NCI-H1417 treated with DMSO at 0.1 percent for 48 hours (cell line): ENCODE data around the gene G2E3.
A peak's percentile ranks its signal among the peaks of the same experiment; 100 is the strongest.
"Not testable (repeated sequence)": the region's sequence is repeated elsewhere in the genome, so short reads cannot be mapped to it uniquely, and the experiment has no call there.

Source experiments
- DNase-seq: peaks from one replicate; lab custom pipeline; 2025; lab: John Stamatoyannopoulos, UW

The G2E3 gene

DNA sequence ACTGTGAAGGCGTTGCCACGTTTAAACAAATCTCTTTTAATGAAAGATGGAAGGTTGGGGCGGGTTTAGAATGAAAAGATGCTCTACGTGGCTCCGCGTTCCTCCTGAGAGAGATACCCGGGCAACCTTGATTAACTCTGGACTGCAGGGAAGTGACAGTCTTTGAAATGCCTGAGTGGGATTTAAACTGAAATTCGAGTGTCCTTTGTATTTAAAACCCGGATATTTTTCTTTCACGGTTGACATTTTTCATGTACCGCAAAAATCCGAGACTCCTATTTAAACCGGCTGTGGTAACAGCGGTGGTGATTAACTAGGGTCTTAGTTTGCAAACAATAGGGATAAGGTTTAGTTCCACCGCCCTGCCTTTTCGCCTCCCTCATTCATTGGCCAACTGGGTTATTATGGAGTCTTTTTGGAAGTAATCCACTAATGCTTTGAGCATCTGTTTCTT is 707 bp downstream of the G2E3 start:
- DNase-seq, result peak; percentile 7

DNA sequence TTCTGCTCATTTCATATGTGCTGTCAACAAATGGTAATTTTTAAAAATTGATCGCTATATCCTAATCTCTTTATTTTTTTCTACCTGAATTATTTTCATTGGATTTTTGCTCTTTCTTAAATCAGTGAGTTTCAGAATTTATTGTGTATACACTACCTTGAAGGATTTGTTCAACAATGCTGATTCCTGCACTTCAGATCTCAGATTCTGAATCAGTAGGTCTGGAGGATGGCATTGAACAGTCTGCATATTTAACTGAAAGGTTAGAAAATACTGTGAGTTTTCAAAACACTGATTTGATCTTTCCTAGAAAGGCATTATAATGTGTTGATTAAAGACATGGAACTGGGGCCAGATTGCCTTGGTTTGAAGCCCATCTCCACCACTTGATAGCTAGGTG is 1.6 kb downstream of the G2E3 start:
- no peak for DNase-seq

GRCh38 chr14:30564235-30564867 is 5.4 kb downstream of the G2E3 start:
- DNase-seq, result no peak

- no peak for DNase-seq
These were observed 5.9 kb downstream of the G2E3 start for GRCh38 chr14:30564868-30565248.

DNA sequence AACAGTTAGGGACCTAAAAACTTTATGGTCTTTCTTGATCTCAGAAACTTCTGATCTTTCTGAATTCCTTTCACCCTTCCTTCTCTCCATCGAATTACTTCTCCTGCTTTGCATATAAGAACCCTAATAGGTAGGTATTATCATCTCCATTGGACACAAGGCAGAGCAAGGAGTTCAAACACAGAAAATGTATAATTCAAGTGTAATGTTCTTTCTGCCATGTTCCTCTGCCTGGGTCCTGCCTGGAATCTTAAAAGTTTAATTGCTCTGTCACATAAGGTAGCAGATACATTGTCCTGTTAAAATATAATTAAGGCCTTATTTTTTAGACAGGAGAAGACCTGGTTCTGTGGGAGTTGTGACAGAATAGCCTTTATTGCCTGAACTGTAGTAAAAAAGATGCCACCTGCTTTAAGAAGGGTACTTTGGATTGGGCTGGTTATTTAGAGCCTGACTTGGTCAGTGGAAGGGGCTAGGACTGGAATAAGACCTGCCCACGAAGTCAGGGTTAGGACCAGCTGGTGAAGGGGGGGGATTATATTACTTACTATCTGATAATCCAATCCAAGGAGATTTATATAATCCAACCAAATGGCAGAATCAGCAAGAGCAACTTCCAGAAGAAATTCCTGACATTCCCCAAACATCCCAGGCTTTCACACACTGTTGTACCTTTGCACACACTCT is 10.4 kb downstream of the G2E3 start:
- DNase-seq, result no peak

DNA sequence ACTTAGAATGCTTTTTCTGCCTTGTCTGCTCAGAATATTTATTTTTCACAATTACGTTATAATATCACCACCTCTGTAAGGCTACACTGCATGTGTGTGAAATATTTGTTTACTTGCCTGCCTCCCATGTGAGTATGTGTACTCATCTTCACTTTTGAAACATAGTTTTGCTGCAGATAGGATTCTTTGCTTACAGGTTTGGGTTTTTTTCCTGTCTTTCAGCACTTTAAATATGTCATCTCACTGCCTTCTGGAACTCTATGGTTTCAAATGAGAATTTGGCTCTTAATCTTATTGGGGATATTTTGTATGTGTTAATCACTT is 10.9 kb downstream of the G2E3 start:
- DNase-seq, result no peak

DNA sequence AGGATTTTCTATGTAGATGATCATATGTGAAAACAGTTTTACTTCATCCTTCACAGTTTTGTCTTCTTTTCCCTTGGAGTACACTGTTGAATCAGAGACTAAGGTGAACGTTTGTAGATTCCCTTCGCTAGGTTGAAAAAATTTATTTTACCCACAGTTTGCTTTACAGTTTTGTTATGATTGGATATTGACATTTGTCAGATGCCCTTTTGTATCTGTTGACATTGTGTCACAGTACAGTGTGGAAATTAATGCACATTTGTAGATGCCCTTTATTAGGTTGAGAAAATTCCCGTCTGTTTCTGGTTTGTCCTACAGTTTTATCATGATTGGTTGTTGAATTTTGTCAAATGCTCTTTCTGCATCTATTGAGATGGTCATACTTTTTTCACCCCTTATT is 13.3 kb downstream of the G2E3 start:
- DNase-seq, result no peak

GRCh38 chr14:30572771-30573170 is 13.8 kb downstream of the G2E3 start:
- no peak for DNase-seq

DNA sequence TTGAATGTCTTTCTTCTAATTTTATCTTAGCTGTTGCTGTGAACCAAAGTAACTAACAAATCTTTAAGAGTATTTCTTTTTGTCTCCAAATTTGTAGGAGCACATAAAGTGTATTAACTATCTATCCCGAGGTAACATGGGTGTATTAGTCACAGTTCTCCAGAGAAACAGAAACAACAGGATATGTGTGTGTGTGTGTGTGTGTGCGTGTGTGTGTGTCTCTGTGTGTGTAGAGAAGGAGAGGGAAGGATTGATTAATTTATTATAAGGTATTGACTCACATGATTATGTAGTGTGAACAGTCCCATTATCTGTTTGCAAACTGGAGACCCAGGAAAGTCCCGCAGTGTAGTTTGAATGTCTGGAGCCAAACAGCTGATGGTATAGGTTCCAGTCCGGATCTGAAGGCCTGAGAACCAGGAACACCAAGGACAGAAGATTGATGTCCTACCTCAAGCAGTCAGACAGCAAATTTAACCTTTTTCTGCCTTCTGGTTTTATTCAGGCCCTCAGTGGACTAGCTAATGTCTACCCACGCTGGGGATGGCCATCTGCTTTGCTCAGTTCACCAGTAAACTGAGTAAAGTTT is 14.4 kb downstream of the G2E3 start:
- DNase-seq, result no peak

DNA sequence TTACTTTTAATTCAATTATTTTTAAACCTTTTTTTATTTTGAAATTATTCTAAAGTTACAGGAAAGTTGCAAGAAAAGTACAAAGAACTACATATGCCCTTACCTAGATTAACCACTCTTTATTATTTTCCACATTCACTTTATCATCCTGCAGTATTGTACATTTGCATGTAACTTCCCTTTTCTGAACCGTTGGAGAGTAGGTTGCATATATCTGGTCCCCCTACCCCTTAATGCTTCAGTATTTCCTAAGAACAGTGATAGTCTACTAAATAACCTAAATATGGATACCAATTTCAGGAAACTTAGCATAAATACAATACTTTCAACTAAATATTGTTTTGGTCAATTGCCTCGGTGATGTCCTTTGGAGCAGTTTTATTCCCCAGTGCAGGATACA is 15.0 kb downstream of the G2E3 start:
- no peak for DNase-seq

GRCh38 chr14:30574777-30575176 is 15.8 kb downstream of the G2E3 start:
- DNase-seq, result not testable (repeated sequence)

GRCh38 chr14:30576333-30576732 is 17.4 kb downstream of the G2E3 start:
- DNase-seq, result not testable (repeated sequence)

GRCh38 chr14:30580616-30581282 is 21.8 kb downstream of the G2E3 start:
- no peak for DNase-seq

GRCh38 chr14:30581283-30581625 is 22.3 kb downstream of the G2E3 start:
- DNase-seq, result no peak

DNA sequence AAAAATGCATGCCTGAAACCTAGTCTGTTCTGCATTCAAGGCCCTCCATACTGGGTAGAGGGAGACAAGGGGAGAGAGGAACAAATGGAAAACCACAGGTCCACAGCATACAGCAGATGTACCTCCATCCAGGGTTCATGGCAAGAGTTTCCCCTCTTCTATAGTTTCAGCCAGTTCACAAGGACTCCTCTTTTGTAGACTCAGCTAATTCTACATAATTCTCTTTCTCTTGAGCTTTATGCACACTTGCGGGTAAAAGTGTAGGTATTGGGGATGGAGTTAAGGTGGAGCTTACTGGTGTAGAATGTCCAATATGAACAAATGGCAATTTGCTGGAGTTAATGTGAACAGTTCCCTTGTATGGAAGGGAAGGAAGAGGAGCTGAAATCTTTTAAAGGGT is 23.4 kb downstream of the G2E3 start:
- no peak for DNase-seq

DNA sequence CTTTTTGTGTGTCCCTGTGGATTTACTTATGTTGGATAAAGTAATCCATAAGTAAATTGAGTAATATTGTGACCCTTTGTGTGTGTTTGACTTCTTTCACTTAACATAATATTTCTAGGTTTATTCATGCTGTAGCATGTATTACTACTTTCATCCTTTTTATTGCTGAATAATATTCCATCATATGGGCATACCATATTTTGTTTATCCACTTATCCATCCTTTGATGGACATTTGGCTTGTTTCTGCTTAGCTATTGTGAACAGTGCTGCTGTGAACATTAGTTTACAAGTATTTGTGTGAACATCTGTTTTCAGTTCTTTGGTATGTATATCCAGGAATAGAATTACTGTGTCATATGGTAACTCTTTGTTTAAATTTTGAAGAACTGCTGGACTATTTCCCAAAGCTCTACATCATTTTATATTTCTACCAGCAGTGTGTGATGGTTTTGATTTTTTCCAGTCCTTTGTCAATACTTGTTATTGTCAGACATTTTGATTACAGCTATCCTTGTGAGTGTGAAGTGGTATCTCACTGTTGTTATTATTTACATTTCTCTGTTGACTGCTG is 25.2 kb downstream of the G2E3 start:
- no peak for DNase-seq

DNA sequence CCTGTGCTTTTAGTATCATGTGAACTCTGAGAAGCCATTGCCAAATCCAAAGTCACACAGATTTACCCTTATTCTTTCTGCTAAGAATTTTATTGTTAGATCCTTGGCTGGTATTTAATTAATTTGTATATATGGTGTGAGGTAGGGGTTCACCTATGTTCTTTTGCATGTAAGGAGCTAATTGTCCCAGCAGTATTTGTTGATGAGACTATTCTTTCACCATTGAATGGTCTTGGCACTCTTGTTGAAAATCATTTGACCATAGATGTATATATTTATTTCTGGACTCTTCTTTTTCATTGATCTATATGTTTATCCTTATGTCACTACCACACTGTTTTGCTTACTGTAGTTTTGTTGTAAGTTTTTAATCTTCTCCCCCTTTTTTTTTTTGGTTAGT is 26.2 kb downstream of the G2E3 start:
- DNase-seq, result no peak

DNA sequence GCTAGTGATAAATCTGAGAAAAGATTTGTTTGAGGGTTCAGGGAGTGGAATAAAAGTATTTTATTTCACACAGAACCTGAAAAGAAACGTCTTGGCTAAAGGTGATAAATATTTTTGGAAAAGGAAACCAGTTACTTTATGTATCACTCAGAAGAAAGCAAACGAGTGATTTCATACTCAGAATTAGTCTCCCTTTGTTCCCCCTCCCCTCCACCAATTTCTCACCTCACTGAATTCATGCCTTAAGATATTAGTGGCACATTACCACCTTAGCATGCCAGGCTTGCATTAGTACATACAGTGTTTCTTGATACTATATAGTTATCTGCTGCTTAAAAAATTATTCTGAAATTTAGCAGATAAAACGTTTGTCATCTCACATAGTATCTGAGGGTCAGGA is 28.2 kb downstream of the G2E3 start:
- no peak for DNase-seq

GRCh38 chr14:30588873-30589272 is 29.9 kb downstream of the G2E3 start:
- no peak for DNase-seq

- DNase-seq, result no peak
These were observed 38.0 kb downstream of the G2E3 start for GRCh38 chr14:30596935-30597334.

DNA sequence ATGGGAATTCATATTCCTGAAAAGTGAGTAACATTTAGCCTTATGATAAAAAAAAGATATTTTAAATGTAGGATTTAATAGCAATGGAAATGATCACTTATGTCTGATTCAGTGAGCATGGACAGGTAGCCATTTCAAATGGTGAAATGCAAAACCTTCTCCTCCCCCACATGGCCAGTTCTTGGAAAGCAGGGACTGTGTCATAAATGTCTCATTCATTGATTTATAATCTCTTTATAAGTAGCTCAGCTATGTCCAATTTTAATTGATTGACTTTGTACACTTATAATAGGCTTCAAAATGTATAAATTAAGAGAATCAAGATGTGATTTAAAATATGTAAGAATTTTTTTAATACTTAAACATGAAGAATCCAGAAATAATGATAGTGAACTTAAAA is 38.5 kb downstream of the G2E3 start:
- no peak for DNase-seq

DNA sequence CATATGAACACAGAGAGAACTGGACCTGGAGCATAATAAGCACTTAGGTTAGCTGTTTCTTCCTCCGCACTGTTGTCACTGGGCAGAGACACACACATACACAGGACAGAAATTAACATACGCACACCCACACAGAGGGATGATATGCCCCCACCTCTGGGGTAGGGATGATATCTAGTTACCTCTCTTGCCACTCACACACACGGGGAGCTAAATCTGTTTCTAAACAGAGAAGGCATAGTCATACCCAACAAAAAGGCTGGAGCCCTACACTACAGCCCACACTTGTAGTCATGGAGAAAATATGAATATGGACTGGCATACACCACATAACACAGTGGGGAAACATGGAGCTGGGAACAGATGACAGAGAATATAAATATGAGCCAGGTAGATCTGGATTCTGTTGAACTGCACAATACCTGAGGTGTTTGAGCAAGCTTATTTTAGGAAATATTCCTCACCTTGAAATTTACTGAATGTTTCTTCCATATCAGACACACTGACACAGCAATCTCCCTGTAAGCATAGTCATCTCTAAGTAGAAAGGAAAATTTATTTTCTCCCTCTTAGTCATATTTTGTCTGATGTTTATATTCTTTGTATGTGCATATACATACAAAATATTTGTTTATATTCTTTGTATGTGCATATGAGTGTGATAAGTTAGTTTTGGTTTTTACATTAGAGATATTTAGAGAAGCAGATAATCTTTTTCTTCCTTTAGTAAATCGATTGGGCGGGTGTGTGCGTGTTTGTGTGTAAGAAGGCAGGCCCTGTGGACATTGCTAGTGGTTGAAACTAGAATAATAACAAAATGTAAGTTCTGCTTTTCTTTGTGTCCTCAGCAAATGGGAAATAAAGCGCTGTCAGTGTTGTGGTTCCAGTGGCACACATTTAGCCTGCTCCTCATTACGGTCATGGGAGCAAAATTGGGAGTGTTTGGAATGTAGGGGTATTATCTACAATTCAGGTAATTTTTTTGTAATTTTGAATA is 42.3 kb downstream of the G2E3 start:
- DNase-seq, result no peak
